Measurements from ENCODE around the gene IRF8. TPM values are rescaled to one million over a fixed set of nuclear protein-coding genes. Genes with fewer than 3 reads are reported as not detected.

Gene IRF8
- not detected in 2 replicates for total RNA-seq (2022)
- not detected for Bru-seq, nascent RNA
- BruChase-seq, experiment 1, labeled RNA remaining after a 6-hour chase = not detected
- not detected for BruChase-seq, experiment 2, labeled RNA remaining after a 2-hour chase
- long read RNA-seq = 0 reads

GRCh38 chr16:85898521-85899442 is at the start of gene IRF8:
Gene IRF8, plus strand, starts transcription at chr16:85899162. Its CDS starts 3,854 bp downstream, at chr16:85903016.
- H3K9me3 Mint-ChIP-seq (ENCODE audit: unreplicated experiment) = no peaks in the 10 kb centered on the region
- no TSS peak for BruUV-seq (replicated peaks)
- H3K27me3 Mint-ChIP-seq (ENCODE audit: insufficient read depth, unreplicated experiment) = peaks cover 99% of the 10 kb centered on the region
- no peak within 1 kb of the TSS for H3K27ac Mint-ChIP-seq (ENCODE audit: low read depth, unreplicated experiment)
- no peaks in the 10 kb centered on the region for H3K36me3 Mint-ChIP-seq (ENCODE audit: insufficient read depth, unreplicated experiment)
- ChIA-PET CTCF (no interaction called here), POLR2A (no interaction called here)
- TF ChIP-seq CTCF (IDR thresholded peaks at IDR 0.05; ENCODE audit: unreplicated experiment) = no peak
- no peak within 1 kb of the TSS for H3K4me3 Mint-ChIP-seq (ENCODE audit: unreplicated experiment)
- no peak for DNase-seq (ENCODE audit: unreplicated experiment)
- no peaks in the 10 kb centered on the region for H3K4me1 Mint-ChIP-seq (ENCODE audit: insufficient read depth, unreplicated experiment)
- intact Hi-C loops (cut with micrococcal nuclease) = no loop called here

- no peaks in the 10 kb centered on the region for H3K4me1 Mint-ChIP-seq (ENCODE audit: insufficient read depth, unreplicated experiment)
- peaks cover 85% of the 10 kb centered on the region for H3K27me3 Mint-ChIP-seq (ENCODE audit: insufficient read depth, unreplicated experiment)
- no TSS peak for BruUV-seq (replicated peaks)
- DNase-seq (ENCODE audit: unreplicated experiment) = no peak
- POLR2A ChIA-PET = no interaction called here
- TF ChIP-seq CTCF (IDR thresholded peaks at IDR 0.05; ENCODE audit: unreplicated experiment) = no peak
- intact Hi-C loops (cut with micrococcal nuclease) = no loop called here
- H3K27ac Mint-ChIP-seq (ENCODE audit: low read depth, unreplicated experiment) = no peak overlapping the region
- H3K9me3 Mint-ChIP-seq (ENCODE audit: unreplicated experiment) = no peaks in the 10 kb centered on the region
- no peak overlapping the region for H3K4me3 Mint-ChIP-seq (ENCODE audit: unreplicated experiment)
- no peaks in the 10 kb centered on the region for H3K36me3 Mint-ChIP-seq (ENCODE audit: insufficient read depth, unreplicated experiment)
- CTCF ChIA-PET = interaction anchor here (1.5 kb wide), 1 partner anchor 30 kb away, joined by 7 read pairs; no protein-coding TSS in a partner anchor
Measured at GRCh38 chr16:85849388-85849787, 49.6 kb upstream of the IRF8 start.

GRCh38 chr16:85850344-85850880 is 48.5 kb upstream of the IRF8 start:
- no TSS peak for BruUV-seq (replicated peaks)
- intact Hi-C loops (cut with micrococcal nuclease) = no loop called here

More at GRCh38 chr16:85850344-85850880, 48.5 kb upstream of the IRF8 start:
- Mint-ChIP-seq H3K9me3 (ENCODE audit: unreplicated experiment) (no peaks in the 10 kb centered on the region), H3K27ac (ENCODE audit: low read depth, unreplicated experiment) (no peak overlapping the region), H3K4me1 (ENCODE audit: insufficient read depth, unreplicated experiment) (no peaks in the 10 kb centered on the region), H3K36me3 (ENCODE audit: insufficient read depth, unreplicated experiment) (no peaks in the 10 kb centered on the region), H3K27me3 (ENCODE audit: insufficient read depth, unreplicated experiment) (peaks cover 79% of the 10 kb centered on the region), H3K4me3 (ENCODE audit: unreplicated experiment) (no peak overlapping the region)
- no peak for TF ChIP-seq CTCF (IDR thresholded peaks at IDR 0.05; ENCODE audit: unreplicated experiment)
- no peak for DNase-seq (ENCODE audit: unreplicated experiment)
- CTCF ChIA-PET = interaction anchor here (0.6 kb wide), 1 partner anchor 113 kb away, joined by 4 read pairs; no protein-coding TSS in a partner anchor
- POLR2A ChIA-PET = no interaction called here
